Kidney (tissue), 14 donors: ENCODE data around the gene PMFBP1. TPM values are rescaled to one million over a fixed set of nuclear protein-coding genes. Genes with fewer than 3 reads are reported as not detected.

Experiments
- DNase-seq, 5 donors: peaks; one replicate each; pipeline ENCODE4 v3.0.0-alpha.2; 2013 to 2020
- FAIRE-seq: peaks from 2 replicates; lab custom pipeline; 2012; peaks lifted over from hg19 to GRCh38; lab: Jason Lieb, UNC
- H3K27ac ChIP-seq, 2 donors: one replicate each; pipeline ENCODE4 v1.7.0; 2013; ENCODE audit warnings: low read depth in 2 of 2, low read length in 2 of 2, inconsistent platforms in 1 of 2
- H3K27me3 ChIP-seq: one replicate; pipeline ENCODE4 v1.7.1; 2013; ENCODE audit warnings: low read length, inconsistent platforms; ENCODE audit not compliant: control insufficient read depth, insufficient read depth
- H3K36me3 ChIP-seq, 3 donors: one replicate each; pipeline versions ENCODE4 v1.7.0 to v1.7.1; 2013; ENCODE audit warnings: low read length in 3 of 3, control low read depth in 1 of 3, inconsistent platforms in 1 of 3; ENCODE audit not compliant: insufficient read depth in 3 of 3, control insufficient read depth in 2 of 3
- H3K4me1 ChIP-seq, 3 donors: one replicate each; pipeline versions ENCODE4 v1.7.0 to v1.7.1; 2013; ENCODE audit warnings: low read length in 3 of 3, inconsistent platforms in 1 of 3, low read depth in 1 of 3; ENCODE audit not compliant: control insufficient read depth in 2 of 3, insufficient read depth in 2 of 3
- H3K4me3 ChIP-seq, 3 donors: one replicate each; pipeline versions ENCODE4 v1.7.0 to v1.8.1; 2013; ENCODE audit warnings: low read length in 3 of 3, control low read depth in 1 of 3, inconsistent platforms in 1 of 3
- H3K9ac ChIP-seq, 3 donors: one replicate each; pipeline versions ENCODE4 v1.7.0 to v1.7.1; 2013; ENCODE audit warnings: low read length in 3 of 3, control low read depth in 1 of 3, inconsistent platforms in 1 of 3
- H3K9me3 ChIP-seq, 3 donors: one replicate each; pipeline versions ENCODE4 v1.7.0 to v1.7.1; 2013; ENCODE audit warnings: low read length in 3 of 3, control low read depth in 1 of 3, inconsistent platforms in 1 of 3; ENCODE audit not compliant: control insufficient read depth in 2 of 3, insufficient read depth in 1 of 3
- CTCF ChIP-seq: IDR thresholded peaks from 3 replicates; pipeline ENCODE4 v1.5.1; 2012; ENCODE audit warnings: mild to moderate bottlenecking, moderate library complexity, borderline replicate concordance; ENCODE audit not compliant: insufficient read depth; ENCODE audit errors: extremely low read depth
- intact Hi-C: fragments of 100-400 bp; cut with DNase I; formaldehyde crosslinking; loops from one replicate; pipeline ENCODE4 v1.11.1; 2022
- polyA plus RNA-seq: library from polyadenylated mRNA; stranded (reverse); fragments of 350-450 nt; fragmentation: Illumina TruSeq; extraction: RNeasy Lipid Tissue Mini Kit (QIAGEN cat#74804); gene quantifications from one replicate; pipeline ENCODE4 v1.2.3, GENCODE V29; 2014; ENCODE audit warnings: low read depth, low replicate concordance; ENCODE audit not compliant: insufficient read depth
- total RNA-seq: library from RNA; stranded (reverse); fragmentation: NEBNext Ultra II Directional; extraction: Animal tissue kit (Norgen Biotek cat#: 25700); gene quantifications from one replicate; pipeline ENCODE4 v1.2.1, GENCODE V29; 2021
- donor health status: control.
- donor health status: control.
- donor health status: control.
- donor health status: control.
- donor health status: control.
- donor health status: DM: yes; HTN: yes; CAD: no.
- donor health status: Normal renal cell carcinoma (clear cell type).

The PMFBP1 gene
- total and polyA plus RNA-seq, 2 donors from 2014 or later: 0.13 to 0.69 TPM

DNA sequence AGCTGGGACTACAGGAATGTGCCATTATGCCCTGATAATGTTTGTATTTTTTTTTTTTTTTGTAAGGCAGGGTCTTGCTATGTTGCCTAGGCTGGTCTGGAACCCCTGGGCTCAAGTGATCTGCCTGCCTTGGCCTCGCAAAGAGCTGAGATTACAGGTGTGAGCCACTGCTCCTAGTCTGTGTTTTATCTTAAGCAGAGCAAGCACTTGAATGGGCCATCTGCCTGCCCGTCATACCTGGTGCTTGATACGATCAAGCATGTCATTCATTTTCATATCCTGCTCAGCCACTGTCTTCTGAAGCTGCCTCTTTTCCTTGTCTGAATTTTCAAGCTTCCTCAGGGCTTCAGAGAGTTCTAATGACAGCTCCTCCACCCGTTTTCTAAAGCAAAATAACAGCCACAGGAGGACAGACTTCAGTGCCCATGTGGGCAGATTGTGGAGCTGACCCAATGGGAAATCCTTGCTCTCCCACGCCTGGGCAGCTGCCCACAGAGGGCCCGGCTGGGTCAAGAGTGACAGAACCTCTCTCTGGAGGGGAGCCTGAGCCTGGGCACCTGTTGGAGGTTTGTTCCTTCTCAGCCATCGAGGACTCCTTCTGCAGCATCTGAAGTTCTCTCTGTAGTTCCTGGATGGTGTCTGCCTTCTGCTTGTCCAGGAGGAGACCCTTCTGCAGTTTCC, 41.8 kb downstream of the PMFBP1 start:
- Histone ChIP-seq H3K27me3 (no peaks in the 10 kb centered on the region), H3K36me3 (no peaks in the 10 kb centered on the region), H3K9me3 (no peaks in the 10 kb centered on the region), H3K9ac (no peak overlapping the region), H3K4me3 (no peak overlapping the region), H3K4me1 (peaks cover 0 to 4% (median 3%) of the 10 kb centered on the region in 3 donors), H3K27ac (no peak overlapping the region)
- DNase-seq (no peak), FAIRE-seq (no peak)
- intact Hi-C loops: no loop called here
- TF ChIP-seq CTCF: no peak

GRCh38 chr16:72128701-72129100, 43.3 kb downstream of the PMFBP1 start:
- no peak for DNase-seq
- TF ChIP-seq CTCF: no peak
- intact Hi-C loops: no loop called here

GRCh38 chr16:72126429-72126765, 45.6 kb downstream of the PMFBP1 start:
- H3K4me1 ChIP-seq: peaks cover 0 to 10% (median 6%) of the 10 kb centered on the region in 3 donors
- intact Hi-C loops: no loop called here
- no peak overlapping the region for H3K4me3 ChIP-seq
- FAIRE-seq (no peak), DNase-seq (no peak)
- no peaks in the 10 kb centered on the region for H3K27me3 ChIP-seq
- no peak overlapping the region for H3K9ac ChIP-seq
- H3K36me3 ChIP-seq: no peaks in the 10 kb centered on the region
- no peaks in the 10 kb centered on the region for H3K9me3 ChIP-seq
- no peak for TF ChIP-seq CTCF
- no peak overlapping the region for H3K27ac ChIP-seq

More at GRCh38 chr16:72128701-72129100, 43.3 kb downstream of the PMFBP1 start:
- H3K4me1 ChIP-seq: peaks cover 0 to 10% (median 6%) of the 10 kb centered on the region in 3 donors
- H3K9ac ChIP-seq: no peak overlapping the region
- no peaks in the 10 kb centered on the region for H3K9me3 ChIP-seq
- no peak overlapping the region for H3K27ac ChIP-seq
- H3K4me3 ChIP-seq: no peak overlapping the region
- FAIRE-seq: no peak
- no peaks in the 10 kb centered on the region for H3K27me3 ChIP-seq
- H3K36me3 ChIP-seq: no peaks in the 10 kb centered on the region
